ENCODE measurements around the gene RBMS3. TPM values are rescaled to one million over a fixed set of nuclear protein-coding genes. Genes with fewer than 3 reads are reported as not detected.
"Not testable (repeated sequence)": the region's sequence is repeated elsewhere in the genome, so short reads cannot be mapped to it uniquely, and the experiment has no call there.

The RBMS3 gene
- total RNA-seq, 2 experiments from 2014 or later: 0.38 to 0.63 TPM

GRCh38 chr3:29777869-29778268, 497.0 kb downstream of the RBMS3 start:
- Mint-ChIP-seq H3K27me3 (no peaks in the 10 kb centered on the region), H3K27ac (no peak overlapping the region), H3K4me1 (no peaks in the 10 kb centered on the region), H3K9me3 (peaks cover 3% of the 10 kb centered on the region), H3K4me3 (no peak overlapping the region), H3K36me3 (ENCODE audit: low read depth) (no peaks in the 10 kb centered on the region)
- ChIA-PET POLR2A (no interaction called here), CTCF (no interaction called here)
- no peak for DNase-seq

- CTCF ChIA-PET: no interaction called here
- no peak overlapping the region for H3K27ac Mint-ChIP-seq
- no peaks in the 10 kb centered on the region for H3K27me3 Mint-ChIP-seq
Observed at GRCh38 chr3:29789686-29790085, 508.8 kb downstream of the RBMS3 start.

GRCh38 chr3:29796808-29797207, 515.9 kb downstream of the RBMS3 start:
- Mint-ChIP-seq H3K36me3 (ENCODE audit: low read depth) (no peaks in the 10 kb centered on the region), H3K27me3 (no peaks in the 10 kb centered on the region), H3K4me1 (no peaks in the 10 kb centered on the region), H3K27ac (no peak overlapping the region), H3K9me3 (no peaks in the 10 kb centered on the region), H3K4me3 (no peak overlapping the region)
- POLR2A ChIA-PET: no interaction called here
- CTCF ChIA-PET: no interaction called here
- DNase-seq: no peak

More at GRCh38 chr3:29789686-29790085, 508.8 kb downstream of the RBMS3 start:
- no peak for DNase-seq
- Mint-ChIP-seq H3K36me3 (ENCODE audit: low read depth) (no peaks in the 10 kb centered on the region), H3K4me3 (no peak overlapping the region), H3K4me1 (no peaks in the 10 kb centered on the region), H3K9me3 (no peaks in the 10 kb centered on the region)
- POLR2A ChIA-PET: no interaction called here

GRCh38 chr3:29802057-29802456, 521.2 kb downstream of the RBMS3 start:
- Mint-ChIP-seq H3K27ac (no peak overlapping the region), H3K4me1 (no peaks in the 10 kb centered on the region), H3K4me3 (no peak overlapping the region), H3K27me3 (no peaks in the 10 kb centered on the region), H3K36me3 (ENCODE audit: low read depth) (no peaks in the 10 kb centered on the region), H3K9me3 (no peaks in the 10 kb centered on the region)
- POLR2A ChIA-PET: no interaction called here
- DNase-seq: no peak
- CTCF ChIA-PET: no interaction called here

GRCh38 chr3:29804044-29804443, 523.2 kb downstream of the RBMS3 start:
- Mint-ChIP-seq H3K27me3 (no peaks in the 10 kb centered on the region), H3K4me1 (no peaks in the 10 kb centered on the region), H3K4me3 (no peak overlapping the region), H3K9me3 (no peaks in the 10 kb centered on the region), H3K27ac (no peak overlapping the region), H3K36me3 (ENCODE audit: low read depth) (no peaks in the 10 kb centered on the region)
- ChIA-PET POLR2A (no interaction called here), CTCF (no interaction called here)
- DNase-seq: no peak

- no peaks in the 10 kb centered on the region for H3K4me1 Mint-ChIP-seq
- ChIA-PET POLR2A (no interaction called here), CTCF (interaction anchor here (1.1 kb wide), 1 partner anchor 339 kb away, joined by 3 read pairs; no protein-coding TSS in a partner anchor)
- no peak overlapping the region for H3K27ac Mint-ChIP-seq
- DNase-seq: no peak
- H3K9me3 Mint-ChIP-seq: no peaks in the 10 kb centered on the region
- no peak overlapping the region for H3K4me3 Mint-ChIP-seq
- H3K27me3 Mint-ChIP-seq: no peaks in the 10 kb centered on the region
- no peaks in the 10 kb centered on the region for H3K36me3 Mint-ChIP-seq (ENCODE audit: low read depth)
Observed at GRCh38 chr3:29805757-29806156, 524.9 kb downstream of the RBMS3 start.

- not testable (repeated sequence) for H3K4me1 Mint-ChIP-seq
Observed at GRCh38 chr3:29808324-29808723, 527.5 kb downstream of the RBMS3 start.

GRCh38 chr3:29822071-29822470, 541.2 kb downstream of the RBMS3 start:
- H3K27me3 Mint-ChIP-seq: no peaks in the 10 kb centered on the region
- H3K36me3 Mint-ChIP-seq (ENCODE audit: low read depth): no peaks in the 10 kb centered on the region
- no peak overlapping the region for H3K4me3 Mint-ChIP-seq
- CTCF ChIA-PET: no interaction called here
- no peaks in the 10 kb centered on the region for H3K4me1 Mint-ChIP-seq
- no peak overlapping the region for H3K27ac Mint-ChIP-seq
- POLR2A ChIA-PET: no interaction called here
- no peak for DNase-seq
- no peaks in the 10 kb centered on the region for H3K9me3 Mint-ChIP-seq

More at GRCh38 chr3:29808324-29808723, 527.5 kb downstream of the RBMS3 start:
- H3K9me3 Mint-ChIP-seq; H3K27ac Mint-ChIP-seq; H3K27me3 Mint-ChIP-seq; CTCF ChIA-PET; DNase-seq; POLR2A ChIA-PET; H3K4me3 Mint-ChIP-seq; H3K36me3 Mint-ChIP-seq (ENCODE audit: low read depth): not testable (repeated sequence)

GRCh38 chr3:29823233-29823632, 542.4 kb downstream of the RBMS3 start:
- H3K9me3 Mint-ChIP-seq: no peaks in the 10 kb centered on the region
- POLR2A ChIA-PET: no interaction called here

GRCh38 chr3:29826712-29827111, 545.8 kb downstream of the RBMS3 start:
- Mint-ChIP-seq H3K27me3 (no peaks in the 10 kb centered on the region), H3K9me3 (no peaks in the 10 kb centered on the region), H3K36me3 (ENCODE audit: low read depth) (no peaks in the 10 kb centered on the region), H3K4me1 (no peaks in the 10 kb centered on the region), H3K27ac (no peak overlapping the region), H3K4me3 (no peak overlapping the region)
- CTCF ChIA-PET: no interaction called here
- no peak for DNase-seq
- POLR2A ChIA-PET: no interaction called here

More at GRCh38 chr3:29823233-29823632, 542.4 kb downstream of the RBMS3 start:
- CTCF ChIA-PET: no interaction called here
- Mint-ChIP-seq H3K27ac (no peak overlapping the region), H3K4me1 (no peaks in the 10 kb centered on the region), H3K36me3 (ENCODE audit: low read depth) (no peaks in the 10 kb centered on the region), H3K27me3 (no peaks in the 10 kb centered on the region), H3K4me3 (no peak overlapping the region)
- DNase-seq: no peak

GRCh38 chr3:29827756-29828155, 546.9 kb downstream of the RBMS3 start:
- Mint-ChIP-seq H3K36me3 (ENCODE audit: low read depth) (no peaks in the 10 kb centered on the region), H3K4me1 (no peaks in the 10 kb centered on the region), H3K27me3 (no peaks in the 10 kb centered on the region), H3K4me3 (no peak overlapping the region), H3K27ac (no peak overlapping the region), H3K9me3 (no peaks in the 10 kb centered on the region)
- ChIA-PET CTCF (no interaction called here), POLR2A (no interaction called here)
- DNase-seq: no peak

- no peaks in the 10 kb centered on the region for H3K9me3 Mint-ChIP-seq
- CTCF ChIA-PET: no interaction called here
Observed at GRCh38 chr3:29829340-29829739, 548.5 kb downstream of the RBMS3 start.

GRCh38 chr3:29850641-29851040, 569.8 kb downstream of the RBMS3 start:
- Mint-ChIP-seq H3K36me3 (ENCODE audit: low read depth) (no peaks in the 10 kb centered on the region), H3K27ac (no peak overlapping the region), H3K9me3 (no peaks in the 10 kb centered on the region), H3K27me3 (no peaks in the 10 kb centered on the region), H3K4me3 (no peak overlapping the region), H3K4me1 (no peaks in the 10 kb centered on the region)
- DNase-seq: no peak
- ChIA-PET CTCF (no interaction called here), POLR2A (no interaction called here)

More at GRCh38 chr3:29829340-29829739, 548.5 kb downstream of the RBMS3 start:
- H3K36me3 Mint-ChIP-seq (ENCODE audit: low read depth): no peaks in the 10 kb centered on the region
- no peak overlapping the region for H3K27ac Mint-ChIP-seq
- no peaks in the 10 kb centered on the region for H3K4me1 Mint-ChIP-seq
- no peak overlapping the region for H3K4me3 Mint-ChIP-seq
- POLR2A ChIA-PET: no interaction called here
- H3K27me3 Mint-ChIP-seq: no peaks in the 10 kb centered on the region
- no peak for DNase-seq

GRCh38 chr3:29852767-29853166, 571.9 kb downstream of the RBMS3 start:
- Mint-ChIP-seq H3K9me3 (no peaks in the 10 kb centered on the region), H3K27ac (no peak overlapping the region), H3K36me3 (ENCODE audit: low read depth) (no peaks in the 10 kb centered on the region), H3K4me3 (no peak overlapping the region), H3K4me1 (no peaks in the 10 kb centered on the region), H3K27me3 (no peaks in the 10 kb centered on the region)
- ChIA-PET POLR2A (no interaction called here), CTCF (no interaction called here)
- DNase-seq: no peak

- H3K27me3 Mint-ChIP-seq: no peaks in the 10 kb centered on the region
- no peak for DNase-seq
- no peaks in the 10 kb centered on the region for H3K9me3 Mint-ChIP-seq
- no peaks in the 10 kb centered on the region for H3K36me3 Mint-ChIP-seq (ENCODE audit: low read depth)
- no peak overlapping the region for H3K27ac Mint-ChIP-seq
- H3K4me3 Mint-ChIP-seq: no peak overlapping the region
- ChIA-PET POLR2A (no interaction called here), CTCF (no interaction called here)
- H3K4me1 Mint-ChIP-seq: no peaks in the 10 kb centered on the region
Observed at GRCh38 chr3:29853841-29854397, 573.0 kb downstream of the RBMS3 start.
